Fibroblast of the aortic adventitia (primary cell): ENCODE measurements around the gene VTCN1. TPM values are rescaled to one million over a fixed set of nuclear protein-coding genes. Genes with fewer than 3 reads are reported as not detected.

Experiments
- DNase-seq: peaks from one replicate; pipeline ENCODE4 v3.0.0-alpha.2; 2010; ENCODE audit warnings: low read depth
- H3K4me3 ChIP-seq: 2 replicates; pipeline ENCODE4 v1.5.1; 2011; ENCODE audit warnings: low read depth, mild to moderate bottlenecking, control low read depth, low read length, moderate library complexity
- total RNA-seq: library from RNA; depleted of rRNA; stranded (reverse); fragments of >200 nt; gene quantifications from 2 replicates; pipeline ENCODE4 v1.2.3, GENCODE V29; 2012; ENCODE audit warnings: low replicate concordance
- TF ChIP-seq, protein P1 (sequence below): IDR thresholded peaks from 2 replicates; pipeline ENCODE4 v1.5.1; 2011; ENCODE audit warnings: mild to moderate bottlenecking, low read length, control low read depth, inconsistent platforms; ENCODE audit not compliant: insufficient read depth

VTCN1 gene
- total RNA-seq, 1 donor: not detected

DNA sequence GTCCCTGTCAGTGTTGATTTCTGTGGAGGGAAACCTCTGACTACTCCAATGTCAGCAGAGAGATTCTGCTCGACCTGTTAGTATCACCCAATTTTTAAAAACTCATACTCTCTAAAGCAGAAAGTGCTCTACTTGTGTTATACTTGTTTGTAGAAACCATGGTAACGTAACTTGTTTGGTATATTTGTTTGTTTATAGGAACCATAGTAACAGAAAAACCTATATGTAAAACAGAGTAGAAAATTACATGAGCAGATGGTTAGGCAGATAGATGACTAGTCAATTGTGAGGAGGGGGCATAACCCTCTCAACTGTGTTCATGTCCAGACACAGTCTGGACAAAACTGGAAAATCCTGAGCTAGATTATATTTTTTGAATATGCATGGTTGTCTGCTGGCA lies 95.8 kb downstream of the VTCN1 start:
- TF ChIP-seq, protein P1, sequence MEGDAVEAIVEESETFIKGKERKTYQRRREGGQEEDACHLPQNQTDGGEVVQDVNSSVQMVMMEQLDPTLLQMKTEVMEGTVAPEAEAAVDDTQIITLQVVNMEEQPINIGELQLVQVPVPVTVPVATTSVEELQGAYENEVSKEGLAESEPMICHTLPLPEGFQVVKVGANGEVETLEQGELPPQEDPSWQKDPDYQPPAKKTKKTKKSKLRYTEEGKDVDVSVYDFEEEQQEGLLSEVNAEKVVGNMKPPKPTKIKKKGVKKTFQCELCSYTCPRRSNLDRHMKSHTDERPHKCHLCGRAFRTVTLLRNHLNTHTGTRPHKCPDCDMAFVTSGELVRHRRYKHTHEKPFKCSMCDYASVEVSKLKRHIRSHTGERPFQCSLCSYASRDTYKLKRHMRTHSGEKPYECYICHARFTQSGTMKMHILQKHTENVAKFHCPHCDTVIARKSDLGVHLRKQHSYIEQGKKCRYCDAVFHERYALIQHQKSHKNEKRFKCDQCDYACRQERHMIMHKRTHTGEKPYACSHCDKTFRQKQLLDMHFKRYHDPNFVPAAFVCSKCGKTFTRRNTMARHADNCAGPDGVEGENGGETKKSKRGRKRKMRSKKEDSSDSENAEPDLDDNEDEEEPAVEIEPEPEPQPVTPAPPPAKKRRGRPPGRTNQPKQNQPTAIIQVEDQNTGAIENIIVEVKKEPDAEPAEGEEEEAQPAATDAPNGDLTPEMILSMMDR: no peak
- no peak for DNase-seq
- no peak overlapping the region for H3K4me3 ChIP-seq

DNA sequence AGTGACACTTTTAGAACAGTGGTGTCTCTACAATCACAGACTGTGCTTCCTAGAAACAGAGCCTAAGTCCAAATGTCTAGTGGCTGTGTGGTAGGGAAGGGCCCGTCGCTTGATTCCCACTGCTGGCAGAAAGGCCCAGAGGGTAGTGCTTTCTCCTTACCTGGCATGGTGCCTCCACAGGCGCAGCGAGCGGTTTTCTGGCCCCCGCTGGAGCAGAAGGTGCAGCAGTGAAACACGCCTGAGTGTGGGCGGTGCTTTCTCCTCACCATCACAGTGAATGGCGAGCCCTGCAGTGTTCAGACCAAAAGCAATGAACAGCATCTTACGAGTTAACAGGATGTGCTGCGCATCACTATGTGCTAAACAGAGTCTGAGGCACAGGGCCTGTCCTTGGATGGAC lies 97.5 kb downstream of the VTCN1 start:
- no peak for DNase-seq
- H3K4me3 ChIP-seq: no peak overlapping the region
- TF ChIP-seq, protein P1: no peak

DNA sequence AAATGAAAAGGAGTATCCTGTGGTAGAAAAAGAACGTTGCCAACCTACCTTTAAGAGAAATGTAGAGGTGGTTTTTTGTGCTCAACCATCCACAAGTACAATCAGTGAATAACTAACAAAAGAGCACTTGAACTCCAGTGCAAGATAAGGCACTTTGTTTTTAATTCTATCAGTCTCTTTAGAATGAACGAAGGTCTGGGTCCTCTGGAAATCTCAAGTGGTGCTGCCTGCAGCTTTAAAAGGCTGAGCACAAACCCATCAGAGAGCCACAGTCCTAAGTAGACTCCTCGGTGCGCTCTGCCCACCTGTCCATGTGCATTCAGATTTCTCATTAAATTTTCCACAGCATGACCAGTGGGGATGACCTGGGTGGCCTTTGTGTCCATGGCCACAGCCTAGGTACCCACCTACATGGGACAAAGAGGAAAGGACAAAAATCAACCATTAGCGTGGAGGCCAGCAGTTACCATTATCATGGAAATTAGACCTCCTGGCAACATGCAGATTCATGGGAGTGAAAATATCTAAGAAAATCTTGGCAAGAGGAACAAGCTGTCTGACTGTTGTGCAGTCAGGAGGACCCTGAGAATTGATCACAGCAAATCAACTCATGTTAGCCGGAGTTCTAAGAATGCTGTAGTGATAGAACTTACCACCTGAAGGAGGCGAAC lies 98.5 kb downstream of the VTCN1 start:
- TF ChIP-seq, protein P1: no peak
- no peak overlapping the region for H3K4me3 ChIP-seq
- DNase-seq: no peak

DNA sequence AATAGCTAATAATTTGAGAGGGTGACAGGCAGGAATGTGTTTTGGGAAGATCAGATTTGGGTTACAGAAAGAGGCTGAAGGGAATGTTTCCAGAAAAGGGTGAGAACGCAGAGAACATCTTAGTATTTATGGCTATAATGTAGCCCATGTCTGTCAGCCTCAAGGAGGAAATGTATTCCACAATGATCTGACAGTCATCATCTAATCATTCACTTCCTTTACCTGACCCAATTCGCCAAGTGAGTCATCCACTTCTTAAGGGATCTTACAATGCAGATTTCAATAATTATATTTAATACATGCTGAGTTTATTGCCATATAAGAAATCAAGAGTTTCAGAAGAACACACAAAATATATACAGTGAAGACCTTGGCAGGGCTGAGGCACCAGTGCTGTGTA lies 100.0 kb downstream of the VTCN1 start:
- TF ChIP-seq, protein P1: no peak
- H3K4me3 ChIP-seq: no peak overlapping the region
- DNase-seq: no peak

DNA sequence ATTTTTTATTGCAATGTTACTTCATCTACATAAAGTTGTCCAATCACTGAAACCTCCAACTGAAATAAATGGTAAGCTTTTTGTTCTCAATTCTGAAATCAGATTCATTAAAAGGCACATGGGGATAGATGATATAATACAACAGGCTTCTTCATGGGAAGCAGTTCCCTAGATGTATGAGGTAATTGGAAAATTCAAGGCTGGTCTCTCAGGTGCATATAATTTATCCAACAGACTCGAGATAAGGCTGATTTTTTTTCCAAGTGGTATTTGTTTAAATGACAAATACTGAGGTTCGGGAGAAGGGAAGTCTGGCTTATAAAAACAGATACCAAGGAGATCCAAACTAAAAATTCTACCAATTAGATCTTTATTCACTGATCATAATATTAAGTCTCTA lies 103.4 kb downstream of the VTCN1 start:
- no peak for DNase-seq
- TF ChIP-seq, protein P1: no peak
- no peak overlapping the region for H3K4me3 ChIP-seq

DNA sequence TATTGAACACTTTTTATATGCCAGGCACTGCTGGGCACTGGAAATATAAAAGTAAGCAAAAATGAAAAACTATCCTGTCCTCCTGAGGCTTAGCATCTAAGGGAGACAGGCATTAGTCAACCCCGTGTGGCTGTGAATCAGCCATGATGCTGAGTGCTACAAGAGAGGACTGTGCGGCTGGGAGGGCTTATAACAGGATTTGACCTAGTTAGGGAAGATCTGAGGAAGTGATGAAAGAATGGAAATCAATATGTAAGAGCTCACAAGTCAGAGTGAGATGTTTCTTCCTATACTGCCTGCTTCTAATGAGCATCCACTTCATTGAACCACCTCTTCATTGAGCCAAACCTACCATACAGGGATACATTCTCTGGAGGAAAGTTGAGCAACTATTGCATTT lies 104.2 kb downstream of the VTCN1 start:
- no peak overlapping the region for H3K4me3 ChIP-seq
- TF ChIP-seq, protein P1: no peak
- DNase-seq: no peak

DNA sequence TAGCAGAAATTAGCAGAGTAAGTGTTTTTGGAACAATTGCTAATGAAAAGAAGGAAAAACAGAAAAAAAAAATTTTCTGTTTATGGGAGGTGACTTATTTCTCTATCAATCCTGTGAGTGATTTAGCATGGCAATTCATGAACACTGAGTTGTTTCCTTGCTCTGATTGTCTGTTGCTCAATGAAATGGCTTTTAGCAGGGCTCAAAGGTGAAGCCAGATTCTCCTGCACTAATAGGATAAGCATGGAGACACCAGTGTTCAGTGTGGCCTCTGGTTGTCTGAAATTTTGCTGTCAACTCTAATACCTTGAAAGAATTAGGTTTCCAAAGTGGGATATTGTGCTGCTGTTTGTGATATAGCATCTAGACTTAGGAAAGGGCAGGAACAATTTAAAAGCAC lies 105.0 kb downstream of the VTCN1 start:
- DNase-seq: no peak
- TF ChIP-seq, protein P1: no peak
- H3K4me3 ChIP-seq: no peak overlapping the region
